ENCODE measurements around the gene NSUN4.

DNA sequence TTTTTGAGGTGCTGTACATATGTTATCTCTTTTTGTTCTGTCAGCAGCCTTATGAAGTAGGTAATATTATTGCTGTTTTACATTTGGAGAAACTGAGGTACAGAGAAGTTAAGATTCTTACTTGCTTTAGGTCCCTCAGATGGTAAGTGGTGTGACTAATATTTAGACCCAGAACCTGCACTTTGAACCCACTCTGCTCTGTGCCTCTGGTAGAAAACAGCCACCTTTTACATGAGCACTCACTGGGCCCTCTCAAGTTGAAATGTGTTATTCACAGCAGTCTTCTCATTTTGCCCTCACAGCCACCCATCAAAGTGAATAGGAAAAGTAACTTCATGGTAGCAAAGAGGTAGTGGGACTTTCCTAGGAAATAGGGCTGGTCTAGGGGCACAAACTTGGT lies 4.7 kb downstream of the NSUN4 start:
- TF ChIP-seq, protein P1, sequence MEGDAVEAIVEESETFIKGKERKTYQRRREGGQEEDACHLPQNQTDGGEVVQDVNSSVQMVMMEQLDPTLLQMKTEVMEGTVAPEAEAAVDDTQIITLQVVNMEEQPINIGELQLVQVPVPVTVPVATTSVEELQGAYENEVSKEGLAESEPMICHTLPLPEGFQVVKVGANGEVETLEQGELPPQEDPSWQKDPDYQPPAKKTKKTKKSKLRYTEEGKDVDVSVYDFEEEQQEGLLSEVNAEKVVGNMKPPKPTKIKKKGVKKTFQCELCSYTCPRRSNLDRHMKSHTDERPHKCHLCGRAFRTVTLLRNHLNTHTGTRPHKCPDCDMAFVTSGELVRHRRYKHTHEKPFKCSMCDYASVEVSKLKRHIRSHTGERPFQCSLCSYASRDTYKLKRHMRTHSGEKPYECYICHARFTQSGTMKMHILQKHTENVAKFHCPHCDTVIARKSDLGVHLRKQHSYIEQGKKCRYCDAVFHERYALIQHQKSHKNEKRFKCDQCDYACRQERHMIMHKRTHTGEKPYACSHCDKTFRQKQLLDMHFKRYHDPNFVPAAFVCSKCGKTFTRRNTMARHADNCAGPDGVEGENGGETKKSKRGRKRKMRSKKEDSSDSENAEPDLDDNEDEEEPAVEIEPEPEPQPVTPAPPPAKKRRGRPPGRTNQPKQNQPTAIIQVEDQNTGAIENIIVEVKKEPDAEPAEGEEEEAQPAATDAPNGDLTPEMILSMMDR (IDR thresholded peaks at IDR 0.05) = no peak
- TF ChIP-seq, protein P2, sequence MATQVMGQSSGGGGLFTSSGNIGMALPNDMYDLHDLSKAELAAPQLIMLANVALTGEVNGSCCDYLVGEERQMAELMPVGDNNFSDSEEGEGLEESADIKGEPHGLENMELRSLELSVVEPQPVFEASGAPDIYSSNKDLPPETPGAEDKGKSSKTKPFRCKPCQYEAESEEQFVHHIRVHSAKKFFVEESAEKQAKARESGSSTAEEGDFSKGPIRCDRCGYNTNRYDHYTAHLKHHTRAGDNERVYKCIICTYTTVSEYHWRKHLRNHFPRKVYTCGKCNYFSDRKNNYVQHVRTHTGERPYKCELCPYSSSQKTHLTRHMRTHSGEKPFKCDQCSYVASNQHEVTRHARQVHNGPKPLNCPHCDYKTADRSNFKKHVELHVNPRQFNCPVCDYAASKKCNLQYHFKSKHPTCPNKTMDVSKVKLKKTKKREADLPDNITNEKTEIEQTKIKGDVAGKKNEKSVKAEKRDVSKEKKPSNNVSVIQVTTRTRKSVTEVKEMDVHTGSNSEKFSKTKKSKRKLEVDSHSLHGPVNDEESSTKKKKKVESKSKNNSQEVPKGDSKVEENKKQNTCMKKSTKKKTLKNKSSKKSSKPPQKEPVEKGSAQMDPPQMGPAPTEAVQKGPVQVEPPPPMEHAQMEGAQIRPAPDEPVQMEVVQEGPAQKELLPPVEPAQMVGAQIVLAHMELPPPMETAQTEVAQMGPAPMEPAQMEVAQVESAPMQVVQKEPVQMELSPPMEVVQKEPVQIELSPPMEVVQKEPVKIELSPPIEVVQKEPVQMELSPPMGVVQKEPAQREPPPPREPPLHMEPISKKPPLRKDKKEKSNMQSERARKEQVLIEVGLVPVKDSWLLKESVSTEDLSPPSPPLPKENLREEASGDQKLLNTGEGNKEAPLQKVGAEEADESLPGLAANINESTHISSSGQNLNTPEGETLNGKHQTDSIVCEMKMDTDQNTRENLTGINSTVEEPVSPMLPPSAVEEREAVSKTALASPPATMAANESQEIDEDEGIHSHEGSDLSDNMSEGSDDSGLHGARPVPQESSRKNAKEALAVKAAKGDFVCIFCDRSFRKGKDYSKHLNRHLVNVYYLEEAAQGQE (IDR thresholded peaks at IDR 0.05; ENCODE audit: insufficient read depth in 1 of 2, low read depth in 2 of 2, low read length in 1 of 2) = no peak
